Measurements from ENCODE around the gene PRKAG3.
"Not testable (repeated sequence)": the region's sequence is repeated elsewhere in the genome, so short reads cannot be mapped to it uniquely, and the experiment has no call there.

The PRKAG3 gene

GRCh38 chr2:218780046-218780445, 51.6 kb downstream of the PRKAG3 start:
- no peak for DNase-seq (ENCODE audit: low read depth)
- TF ChIP-seq CTCF (IDR thresholded peaks at IDR 0.05; ENCODE audit: low read depth, low read length, missing control alignments), result no peak
- H3K4me3 ChIP-seq (ENCODE audit: low read depth, low read length), result no peak overlapping the region

- no peak for TF ChIP-seq CTCF (IDR thresholded peaks at IDR 0.05; ENCODE audit: low read depth, low read length, missing control alignments)
- DNase-seq (ENCODE audit: low read depth), result no peak
- H3K4me3 ChIP-seq (ENCODE audit: low read depth, low read length), result no peak overlapping the region
These were observed 54.2 kb downstream of the PRKAG3 start for GRCh38 chr2:218777276-218777990.

- no peak for TF ChIP-seq CTCF (IDR thresholded peaks at IDR 0.05; ENCODE audit: low read depth, low read length, missing control alignments)
- H3K4me3 ChIP-seq (ENCODE audit: low read depth, low read length), result no peak overlapping the region
- no peak for DNase-seq (ENCODE audit: low read depth)
These were observed 55.1 kb downstream of the PRKAG3 start for GRCh38 chr2:218776488-218776887.

GRCh38 chr2:218773881-218774280, 57.7 kb downstream of the PRKAG3 start:
- TF ChIP-seq CTCF (IDR thresholded peaks at IDR 0.05; ENCODE audit: low read depth, low read length, missing control alignments), result no peak
- H3K4me3 ChIP-seq (ENCODE audit: low read depth, low read length), result no peak overlapping the region
- DNase-seq (ENCODE audit: low read depth), result no peak

- not testable (repeated sequence) for DNase-seq (ENCODE audit: low read depth)
These were observed 58.8 kb downstream of the PRKAG3 start for GRCh38 chr2:218772759-218773158.

More at GRCh38 chr2:218772759-218773158, 58.8 kb downstream of the PRKAG3 start:
- not testable (repeated sequence) for H3K4me3 ChIP-seq (ENCODE audit: low read depth, low read length)
